ENCODE results near the gene PPP1R1B.

PPP1R1B gene

DNA sequence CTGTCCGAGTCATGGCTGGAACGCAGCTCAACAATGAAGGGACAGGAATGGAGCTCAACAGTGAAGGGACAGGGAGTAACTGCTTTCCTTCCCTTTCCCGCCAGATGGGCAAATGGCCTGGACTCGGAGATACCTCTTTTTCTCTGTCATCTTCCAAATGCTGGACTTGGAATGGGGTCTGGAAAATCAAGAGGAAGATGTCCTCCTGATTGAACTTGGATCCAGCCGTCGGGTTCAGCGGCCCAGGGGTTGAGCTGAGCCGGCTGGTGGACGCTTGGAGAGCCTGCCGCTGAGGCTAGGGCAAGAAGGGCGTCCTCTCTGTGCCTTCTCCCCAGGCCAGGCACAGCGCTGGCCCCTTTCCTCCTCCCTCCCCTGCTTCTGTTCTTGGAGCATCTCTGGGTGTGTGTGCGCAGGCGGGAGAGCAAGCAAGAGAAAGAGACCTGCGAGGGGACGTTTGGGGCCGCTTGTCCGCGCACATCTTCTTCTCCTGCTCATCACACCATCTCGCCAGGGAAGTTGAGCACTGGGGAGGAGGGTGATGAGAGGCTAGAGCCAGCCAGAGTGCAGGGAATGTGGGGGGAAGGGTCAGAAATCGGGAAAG lies 25.7 kb upstream of the PPP1R1B start:
- no peak for DNase-seq

DNA sequence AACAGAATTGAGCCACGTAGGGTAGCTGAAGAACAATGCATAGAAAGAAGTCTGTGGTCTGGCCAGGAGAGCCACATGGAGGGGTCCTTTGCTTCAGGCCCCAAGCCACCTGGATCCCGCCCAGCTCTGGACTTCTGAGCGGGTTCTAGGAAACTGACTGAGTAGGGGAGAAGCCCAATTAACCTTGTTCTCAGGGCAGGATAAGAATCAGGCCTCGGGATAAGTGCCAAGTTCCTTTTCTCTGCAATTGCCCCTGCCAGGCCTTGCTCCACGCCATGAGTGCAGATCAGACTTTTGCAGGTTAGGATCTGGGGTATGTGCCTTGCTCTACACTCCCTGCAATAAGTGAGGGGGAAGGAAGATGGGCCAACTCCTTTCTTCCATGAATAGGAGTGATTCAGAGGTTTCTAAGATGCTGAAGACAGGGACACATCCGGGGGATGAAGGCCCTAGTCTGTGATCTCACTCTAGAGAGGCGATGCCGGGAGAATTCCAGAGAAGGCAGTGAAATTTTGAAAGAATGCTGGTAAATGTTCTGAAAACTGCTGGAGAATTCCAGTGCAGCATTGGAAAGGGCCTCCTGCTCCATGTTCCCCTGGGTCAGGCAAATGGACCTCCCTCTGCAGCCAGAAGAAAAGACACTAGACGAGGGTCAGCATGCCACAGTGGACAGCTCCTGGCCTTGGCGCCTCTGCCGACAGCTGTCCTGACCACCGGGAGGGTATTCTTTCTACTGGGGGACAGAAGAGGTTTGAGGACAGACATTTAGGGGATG lies 24.8 kb upstream of the PPP1R1B start:
- DNase-seq: no peak

DNA sequence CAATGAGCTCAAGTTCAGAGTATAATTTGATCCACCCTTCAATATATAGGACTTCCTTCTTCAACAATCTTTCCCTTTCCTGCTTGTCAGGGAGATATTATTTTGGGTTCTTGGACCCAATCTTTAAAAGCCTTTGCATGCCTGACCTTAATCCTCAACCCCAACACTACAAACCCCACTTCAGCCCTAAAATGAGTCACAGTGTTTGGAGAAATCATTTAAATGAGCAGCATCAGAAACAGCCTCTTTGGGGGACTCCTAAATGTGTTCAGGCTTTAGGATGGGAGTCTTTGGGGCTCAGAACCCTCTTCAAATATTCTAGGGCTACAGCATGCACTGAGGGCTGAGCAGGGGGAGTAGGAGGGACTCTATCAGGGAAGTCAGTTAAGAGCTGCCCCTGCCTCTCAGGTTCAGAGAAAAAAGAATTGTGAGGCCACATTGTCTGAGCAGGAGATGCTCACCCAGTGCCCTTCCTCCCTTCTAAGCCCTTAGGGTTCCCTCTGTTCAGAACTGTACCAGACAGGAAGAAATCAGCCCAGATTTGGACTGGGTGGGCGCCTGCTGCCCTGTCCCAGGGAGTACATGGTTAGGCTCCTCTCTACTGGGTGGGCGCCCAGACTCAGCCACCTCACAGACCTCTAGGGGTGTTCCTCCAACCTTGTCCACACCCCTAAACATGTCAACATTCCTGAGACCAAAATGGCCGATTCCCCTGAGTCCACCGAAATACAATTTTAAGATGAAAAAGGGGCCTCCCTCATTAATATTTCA lies 24.0 kb upstream of the PPP1R1B start:
- DNase-seq: no peak

DNA sequence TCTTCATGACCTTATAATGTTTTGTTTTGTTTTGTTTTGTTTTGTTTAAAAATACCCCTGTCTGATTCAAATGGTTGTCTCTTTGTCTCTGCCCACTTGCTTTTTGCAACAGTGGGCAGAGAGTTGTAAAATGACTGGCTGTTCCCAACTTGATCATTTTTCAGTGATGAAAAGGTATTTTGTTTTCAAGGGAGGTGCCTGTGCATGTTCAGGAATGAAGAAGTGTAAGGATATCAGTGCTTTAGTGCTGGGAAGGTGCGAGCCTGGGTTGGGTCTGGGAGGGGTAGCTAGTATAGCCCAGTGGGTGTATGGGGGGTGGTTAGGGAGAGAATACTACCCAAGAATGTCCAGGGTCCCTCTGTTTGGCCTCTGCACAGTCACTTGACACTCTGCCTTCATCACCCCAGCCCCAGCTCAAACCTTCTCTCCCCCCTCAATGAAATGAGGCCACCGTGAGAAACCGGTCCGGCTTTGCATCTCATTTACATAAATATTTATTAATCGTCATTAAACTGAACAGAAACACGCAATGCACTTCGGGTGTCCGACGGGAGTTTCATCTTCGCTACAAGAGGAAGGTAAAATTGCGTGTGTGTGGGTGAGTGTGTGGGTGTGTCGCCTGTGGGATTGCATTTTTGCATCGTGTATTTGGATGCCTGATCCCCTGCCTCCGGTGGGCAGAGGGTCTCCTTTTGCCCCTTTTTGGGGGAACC lies 23.3 kb upstream of the PPP1R1B start:
- no peak for DNase-seq

DNA sequence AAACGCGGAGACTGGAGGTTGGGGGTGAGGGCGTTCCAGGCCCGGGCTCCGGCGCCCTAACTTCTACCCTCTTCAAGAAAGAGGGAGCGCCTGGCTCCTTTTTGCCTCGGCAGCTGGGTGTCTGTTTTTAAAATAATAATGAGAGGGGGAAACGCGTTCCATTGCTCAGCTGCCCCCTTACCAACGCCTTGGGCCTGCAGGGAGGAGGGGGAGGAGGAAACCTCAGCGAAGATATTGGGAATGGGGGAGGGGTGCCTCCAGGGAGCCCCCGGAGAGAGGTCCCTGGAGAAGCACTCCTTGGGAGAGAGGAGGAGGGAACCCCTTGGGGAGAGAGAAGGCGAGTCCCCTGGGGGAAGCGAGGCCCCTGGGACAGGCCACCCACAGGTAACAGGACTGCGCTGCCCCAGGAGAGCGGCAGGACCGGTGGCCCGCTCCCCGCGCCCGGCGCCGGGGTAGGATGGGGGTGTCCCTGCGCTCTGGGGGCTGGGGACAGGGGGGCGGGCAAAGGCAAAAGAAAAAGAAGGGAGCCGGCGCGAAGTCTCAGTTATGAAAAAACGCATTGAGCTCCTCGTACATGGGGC lies 21.8 kb upstream of the PPP1R1B start:
- no peak for DNase-seq

DNA sequence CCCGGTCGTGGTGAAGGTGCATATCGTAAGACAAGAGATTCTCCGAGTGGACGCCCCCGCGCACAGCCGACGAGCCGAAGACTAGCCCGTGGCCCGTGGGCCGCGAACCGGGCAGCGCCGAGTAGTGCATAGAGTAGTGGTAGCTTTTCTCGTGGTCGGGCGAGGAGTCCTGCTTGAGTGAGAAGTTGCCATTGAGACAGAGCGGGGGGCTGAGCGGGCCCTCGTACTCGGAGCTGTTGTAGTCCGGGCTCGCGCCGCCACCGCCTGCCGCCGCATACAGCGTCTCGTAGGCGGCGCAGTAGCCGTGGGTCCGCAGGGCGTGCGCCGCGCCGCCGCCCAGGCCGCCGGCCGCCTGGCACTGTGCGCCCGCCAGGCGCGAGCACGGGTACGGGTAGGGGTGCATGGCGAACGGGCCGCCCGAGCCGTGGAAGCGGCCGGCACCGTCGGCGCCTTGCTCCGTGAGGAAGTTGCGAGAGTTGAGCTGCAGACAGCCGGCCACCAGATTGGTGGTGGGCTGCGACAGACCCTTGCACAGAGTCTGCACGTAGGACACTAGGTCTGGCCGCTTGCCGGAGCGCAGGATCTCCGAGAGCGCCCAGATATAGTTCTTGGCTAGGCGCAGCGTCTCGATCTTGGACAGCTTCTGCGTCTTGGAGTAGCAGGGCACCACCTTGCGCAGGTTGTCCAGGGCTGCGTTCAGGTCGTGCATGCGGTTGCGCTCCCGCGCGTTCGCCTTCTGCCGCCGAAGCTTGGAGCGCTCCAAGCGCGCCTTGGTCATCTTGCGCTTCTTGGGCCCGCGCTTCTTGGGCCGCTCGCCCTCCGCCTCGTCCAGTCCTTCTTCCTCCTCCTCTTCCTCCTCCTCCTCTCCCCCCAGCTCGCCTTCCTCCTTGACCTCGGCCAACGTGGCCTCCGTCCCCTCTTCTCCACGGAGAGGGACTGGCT lies 21.0 kb upstream of the PPP1R1B start:
- DNase-seq: no peak

DNA sequence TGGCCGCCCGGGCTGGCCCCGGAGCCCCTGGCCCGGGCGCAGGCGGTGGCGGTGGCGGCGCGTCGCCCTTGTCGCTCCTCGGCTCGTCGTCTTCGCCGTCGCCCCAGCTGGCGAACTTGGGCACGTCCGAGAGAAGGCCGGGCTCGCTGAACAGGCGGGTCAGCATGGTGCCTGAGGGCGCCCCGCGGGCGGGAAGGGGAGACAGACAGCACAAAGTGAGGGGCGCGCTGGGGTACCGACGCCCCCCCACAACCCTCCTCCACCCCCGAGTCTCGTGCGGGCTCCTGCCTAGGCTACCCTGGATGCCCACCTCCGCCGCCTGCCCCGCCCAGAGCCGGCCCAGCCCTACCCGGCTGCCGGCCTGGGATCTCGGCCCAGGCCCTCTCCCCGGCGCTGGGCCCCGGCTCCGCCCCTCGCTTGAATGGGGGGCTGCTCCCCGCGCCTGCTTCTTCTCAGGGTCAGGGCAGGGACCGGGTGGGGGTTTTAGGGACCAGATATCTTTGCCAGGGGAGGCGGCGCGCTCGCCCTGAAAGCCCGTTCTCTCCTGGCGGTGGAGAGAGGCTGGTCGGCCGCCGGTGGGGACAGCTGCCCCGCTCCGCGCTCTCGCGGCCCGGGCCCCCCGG lies 20.2 kb upstream of the PPP1R1B start:
- no peak for DNase-seq

DNA sequence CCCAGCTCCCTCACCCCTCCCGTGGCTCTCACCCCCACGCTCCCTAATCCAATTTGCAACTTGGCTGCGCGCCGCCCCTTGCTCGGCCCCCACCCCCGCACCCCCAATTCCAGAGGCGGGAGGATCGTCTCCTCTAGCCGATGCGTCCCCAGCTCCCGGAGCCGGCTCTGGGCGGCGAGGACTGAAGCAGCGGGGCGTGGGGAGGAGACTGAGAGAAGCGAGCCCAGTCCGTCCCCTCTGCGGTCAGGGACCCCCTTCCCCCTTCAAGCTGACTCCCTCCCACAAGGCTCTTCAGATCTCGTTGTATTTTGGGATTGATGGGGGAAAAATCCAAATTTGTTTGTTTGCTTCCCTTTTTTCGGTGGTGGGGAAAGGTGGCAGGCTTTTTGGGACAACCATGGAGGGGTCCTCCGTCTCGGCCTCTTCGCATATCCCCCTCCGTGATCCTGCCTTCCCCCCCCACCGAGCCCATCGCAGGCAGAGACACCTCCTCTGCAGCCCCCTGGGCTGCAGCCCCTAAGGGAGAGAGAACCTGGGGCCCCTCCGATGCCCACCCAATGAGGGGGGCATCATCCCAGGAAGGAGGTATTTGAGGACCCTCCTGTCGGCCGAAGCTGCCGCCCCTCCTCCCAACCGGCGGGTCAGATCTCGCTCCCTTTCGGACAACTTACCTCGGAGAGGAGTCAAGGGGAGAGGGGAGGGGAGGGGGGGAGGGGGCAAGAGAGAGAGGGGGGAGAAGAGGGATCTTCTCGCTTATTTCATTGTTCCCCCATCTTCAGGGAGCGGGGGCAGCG lies 19.5 kb upstream of the PPP1R1B start:
- DNase-seq: no peak

DNA sequence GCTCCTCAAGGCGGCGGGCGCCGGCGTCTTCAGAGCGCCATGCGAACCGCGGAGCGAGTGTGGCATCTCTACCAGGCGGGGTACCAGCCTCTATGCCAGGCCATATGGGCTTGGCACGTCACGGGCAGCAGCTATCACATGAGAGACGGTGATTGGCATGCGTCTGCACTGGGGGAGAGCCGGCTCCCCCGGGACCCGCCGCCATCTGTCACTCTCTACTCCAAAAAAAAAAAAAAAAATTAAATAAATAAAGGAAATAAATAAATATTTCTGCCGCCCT lies 19.0 kb upstream of the PPP1R1B start, which contains the start of gene NEUROD2:
Gene NEUROD2, minus strand, starts transcription at position 70 of the 280 bp plus-strand sequence. CDS start 1,321 bp downstream, outside the sequence.
- DNase-seq: no peak

DNA sequence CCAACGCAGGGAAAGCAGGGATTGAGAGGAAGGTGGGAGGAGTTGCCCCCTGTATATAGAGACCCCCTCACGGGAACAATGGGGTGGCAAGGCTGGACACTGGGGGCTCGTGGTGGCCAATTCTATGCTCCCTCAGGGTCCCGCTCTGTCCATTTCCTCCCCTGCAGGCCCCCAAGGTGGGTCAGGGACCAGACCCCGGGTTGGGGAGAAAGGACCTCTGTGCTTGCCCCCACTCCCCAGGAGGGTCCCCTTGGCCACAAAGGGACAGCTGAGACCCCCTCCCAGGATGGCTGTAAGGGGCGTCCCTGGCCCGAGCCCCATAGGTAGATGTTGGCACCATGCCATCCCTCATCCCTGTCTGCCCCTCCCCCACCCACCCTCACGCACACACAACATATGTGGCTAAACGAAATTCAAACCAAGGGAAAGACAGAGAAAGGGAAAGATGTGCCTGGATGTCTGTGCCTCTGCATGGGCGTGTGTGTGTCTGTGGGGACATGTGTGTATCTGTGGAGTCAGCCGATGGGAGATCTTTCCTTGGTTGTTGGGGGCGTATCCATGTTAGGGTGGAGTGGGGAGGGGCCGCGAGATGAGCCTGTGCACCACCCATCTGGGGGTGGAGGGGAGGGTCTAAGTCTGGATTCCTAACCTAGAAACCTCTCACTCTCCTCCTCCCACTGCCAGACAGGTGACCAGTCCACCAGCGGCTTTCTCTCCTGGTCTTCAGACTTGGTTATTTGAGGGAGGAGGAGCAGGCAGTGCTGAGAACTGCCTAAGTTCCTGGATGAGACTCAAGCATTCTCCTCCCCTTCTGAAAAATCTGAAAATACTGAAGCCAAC lies 18.4 kb upstream of the PPP1R1B start:
- no peak for DNase-seq

DNA sequence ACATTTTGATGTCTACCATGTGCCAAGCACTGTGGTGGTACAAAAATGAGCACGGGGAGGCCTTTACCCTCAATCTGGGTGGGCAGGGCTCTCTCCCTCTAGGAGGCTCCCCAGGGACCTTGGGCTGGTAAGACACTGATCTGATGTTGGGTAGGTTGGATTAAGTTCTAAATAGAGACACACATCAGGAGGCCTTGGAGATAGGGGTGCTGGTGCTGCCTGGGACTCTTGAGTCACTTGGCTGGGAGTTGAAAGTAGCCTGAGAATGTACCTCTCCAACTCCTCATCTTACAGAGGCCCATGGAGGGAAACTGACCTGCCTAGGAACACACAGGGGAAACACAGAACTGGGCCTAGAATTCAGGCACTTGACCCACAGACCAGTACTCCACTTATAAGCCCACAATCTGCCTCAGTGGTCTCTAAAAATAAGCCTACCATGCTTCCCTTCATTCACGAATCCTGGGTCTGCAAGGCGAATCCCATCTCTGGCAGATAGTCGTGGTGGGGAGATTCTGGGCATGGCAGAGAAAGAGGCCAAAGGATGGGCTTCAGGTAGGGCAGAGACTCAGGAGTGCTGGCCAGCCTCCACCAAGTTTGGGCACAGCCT lies 17.2 kb upstream of the PPP1R1B start:
- no peak for DNase-seq

DNA sequence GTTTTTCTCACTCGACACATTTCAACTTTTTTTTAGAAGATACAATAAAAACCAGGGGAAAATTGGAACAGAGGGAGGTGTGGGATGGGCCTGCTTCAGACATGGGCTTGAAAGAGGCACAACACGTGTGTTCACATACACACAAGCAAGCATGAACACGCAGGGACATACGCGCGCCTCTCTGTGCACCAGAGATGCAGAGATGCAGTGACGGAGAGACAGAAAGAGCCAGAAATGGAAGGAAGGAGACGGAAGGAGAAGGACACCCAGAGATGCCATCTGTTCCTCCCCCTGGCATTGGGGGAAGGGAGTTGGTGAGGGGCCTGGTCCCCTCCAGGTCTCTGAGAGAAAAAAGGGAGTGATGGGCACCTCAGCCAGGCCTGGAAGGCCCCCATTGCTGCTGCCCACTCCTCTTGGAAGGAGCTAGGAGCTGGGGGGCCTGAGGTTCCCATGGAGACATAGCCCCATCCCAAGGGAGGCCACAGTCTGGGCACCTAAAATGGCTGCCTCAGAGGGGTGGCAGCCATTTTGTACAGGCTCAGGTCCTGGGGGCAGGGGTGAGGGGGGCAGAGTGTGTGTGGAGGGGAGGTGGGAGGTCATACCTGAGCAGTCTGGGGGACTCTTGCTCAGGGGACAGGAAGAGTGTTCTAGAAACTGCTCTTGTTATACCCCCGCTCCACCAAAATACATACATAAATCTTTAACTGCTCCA lies 15.2 kb upstream of the PPP1R1B start:
- no peak for DNase-seq

DNA sequence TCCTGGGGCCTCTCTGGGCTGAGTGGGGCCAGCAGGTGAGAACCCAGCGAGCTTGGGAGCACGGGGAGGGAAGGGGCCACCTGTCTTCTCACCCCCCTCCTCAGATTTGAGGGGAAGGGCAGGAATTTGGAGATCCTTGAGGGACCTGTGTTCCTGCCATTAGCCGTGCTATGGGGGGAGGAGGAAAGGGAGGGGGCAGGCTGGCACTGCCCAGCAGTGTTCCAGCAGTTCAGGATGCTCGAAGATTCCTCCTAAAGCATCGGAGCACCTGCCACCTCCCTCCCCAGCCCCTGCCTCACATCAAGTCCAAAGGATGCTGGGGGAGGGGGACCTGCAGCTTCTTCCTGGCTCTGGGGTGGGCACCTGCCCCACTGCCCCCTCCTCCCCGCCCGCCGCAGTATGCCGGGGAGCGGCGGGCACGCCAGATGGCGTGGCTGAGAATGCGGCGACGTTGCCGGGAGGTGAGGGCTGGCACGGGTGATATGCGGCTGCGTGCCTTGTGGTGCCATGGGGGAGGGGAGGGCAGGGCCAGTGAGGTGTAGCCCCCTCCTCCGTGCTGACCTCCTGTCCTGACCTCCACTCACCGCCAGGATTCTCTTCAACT lies 14.4 kb upstream of the PPP1R1B start:
- no peak for DNase-seq

DNA sequence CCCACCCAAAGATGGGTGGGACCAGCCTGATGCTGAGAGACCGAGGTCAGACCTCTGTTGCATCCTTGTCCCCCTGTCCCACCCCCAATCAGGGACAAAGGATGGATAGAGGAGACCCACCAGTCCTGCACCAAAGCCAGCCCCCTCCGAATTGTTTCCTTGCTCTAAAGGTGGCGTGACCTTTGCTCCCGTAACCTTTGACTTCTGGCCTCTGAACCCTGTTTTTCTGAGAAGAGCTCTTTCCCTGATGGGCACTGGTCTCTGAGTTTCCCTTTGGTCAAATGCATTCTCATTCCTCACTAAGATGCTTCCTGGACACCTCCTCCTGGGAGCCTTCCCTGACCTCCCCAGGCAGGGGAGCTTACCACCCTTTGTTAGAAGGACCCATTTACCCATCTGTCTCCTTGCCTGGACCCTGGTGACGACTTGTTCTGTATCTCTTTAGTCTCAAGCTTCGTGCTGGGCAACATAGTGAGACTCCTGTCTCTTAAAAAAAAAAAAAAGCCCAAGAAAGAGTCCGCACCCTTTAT lies 13.8 kb upstream of the PPP1R1B start:
- no peak for DNase-seq

DNA sequence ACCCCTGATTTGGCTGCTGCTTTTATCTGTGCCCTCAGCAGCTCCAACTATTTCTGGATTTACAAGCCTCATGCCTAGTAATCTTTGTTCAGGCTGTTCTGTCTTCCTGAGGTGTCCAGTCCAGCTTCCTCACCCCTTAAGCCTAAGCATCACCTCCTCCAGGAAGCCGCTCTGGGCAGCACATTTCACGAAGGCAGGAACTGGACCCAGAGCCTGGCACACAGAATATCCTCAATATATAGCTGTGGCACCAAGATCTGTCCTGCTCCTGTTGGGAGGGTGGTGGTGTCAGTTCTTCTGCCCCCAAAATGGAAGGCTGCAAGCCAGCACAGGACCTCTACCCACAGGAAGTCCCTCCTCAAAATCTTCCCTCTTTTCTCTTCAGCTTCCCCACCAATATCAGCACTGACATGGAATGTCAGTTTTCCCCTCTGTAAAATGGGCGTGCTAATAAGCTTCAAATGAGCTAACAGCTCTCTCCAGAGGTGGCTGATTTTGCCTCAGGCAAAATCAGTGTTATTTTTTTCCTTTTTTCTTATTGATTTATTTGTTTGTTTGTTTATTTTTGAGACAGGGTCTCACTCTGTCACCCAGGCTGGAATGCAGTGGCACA lies 12.1 kb upstream of the PPP1R1B start:
- no peak for DNase-seq

DNA sequence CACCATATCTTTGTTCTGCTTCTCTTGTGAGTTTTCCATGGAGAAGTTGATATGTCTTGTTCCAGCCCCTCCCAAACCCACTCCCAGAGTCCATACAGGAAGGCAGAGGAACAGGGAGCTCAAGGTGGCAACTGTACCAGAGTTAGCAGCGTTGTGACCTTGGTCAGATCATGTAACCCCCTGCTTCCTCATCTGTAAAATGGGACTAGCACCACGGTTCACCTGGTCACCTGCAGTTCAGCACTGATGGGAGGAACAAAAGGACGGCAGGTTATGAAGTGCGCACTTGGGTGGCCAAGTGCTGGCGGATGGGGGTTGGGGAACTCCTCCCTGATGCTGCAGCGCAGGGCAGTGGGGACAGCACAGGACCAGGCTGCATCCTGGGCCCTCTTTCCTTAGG lies 11.3 kb upstream of the PPP1R1B start:
- no peak for DNase-seq

DNA sequence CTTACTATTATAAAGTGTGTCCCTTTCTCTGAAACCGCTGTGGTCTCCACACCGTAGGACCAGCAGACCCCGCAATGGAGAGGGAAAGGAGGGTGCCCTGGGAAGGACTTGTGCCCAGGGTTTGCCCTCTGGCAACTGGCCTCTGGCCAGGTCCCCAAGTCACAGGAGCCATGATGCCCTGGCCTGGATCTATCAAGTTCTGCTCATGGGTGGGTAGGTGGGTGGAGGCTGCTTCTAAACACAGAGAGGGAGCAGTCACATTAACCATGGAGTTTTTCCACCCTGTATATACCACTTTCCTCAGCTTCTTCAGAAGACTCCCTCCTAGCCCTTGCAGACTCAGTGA lies 9.7 kb upstream of the PPP1R1B start:
- DNase-seq: no peak
